ENCODE results near the gene GIMAP4.
"Not testable (repeated sequence)": the region's sequence is repeated elsewhere in the genome, so short reads cannot be mapped to it uniquely, and the experiment has no call there.

GIMAP4 gene

GRCh38 chr7:150567169-150567568, at the start of gene GIMAP4:
Gene GIMAP4, plus strand, starts transcription at chr7:150567390. Its CDS starts 2,512 bp downstream, at chr7:150569902.
- no peak for DNase-seq (ENCODE audit: low spot score)

GRCh38 chr7:150519310-150519709, 47.9 kb upstream of the GIMAP4 start:
- DNase-seq (ENCODE audit: low spot score), result no peak

- no peak for DNase-seq (ENCODE audit: low spot score)
Measured at GRCh38 chr7:150520145-150520544, 47.0 kb upstream of the GIMAP4 start.

GRCh38 chr7:150522931-150523330, 44.3 kb upstream of the GIMAP4 start:
- not testable (repeated sequence) for DNase-seq (ENCODE audit: low spot score)

GRCh38 chr7:150524018-150524417, 43.2 kb upstream of the GIMAP4 start:
- no peak for DNase-seq (ENCODE audit: low spot score)

GRCh38 chr7:150531704-150532103, 35.5 kb upstream of the GIMAP4 start:
- DNase-seq (ENCODE audit: low spot score), result no peak

GRCh38 chr7:150538259-150538658, 28.9 kb upstream of the GIMAP4 start:
- no peak for DNase-seq (ENCODE audit: low spot score)

GRCh38 chr7:150553163-150553562, 14.0 kb upstream of the GIMAP4 start:
- no peak for DNase-seq (ENCODE audit: low spot score)

GRCh38 chr7:150556521-150557138, 10.6 kb upstream of the GIMAP4 start:
- no peak for DNase-seq (ENCODE audit: low spot score)

- no peak for DNase-seq (ENCODE audit: low spot score)
Measured at GRCh38 chr7:150560486-150560885, 6.7 kb upstream of the GIMAP4 start.

- DNase-seq (ENCODE audit: low spot score), result no peak
Measured at GRCh38 chr7:150562919-150563318, 4.3 kb upstream of the GIMAP4 start.

- DNase-seq (ENCODE audit: low spot score), result no peak
Measured at GRCh38 chr7:150564006-150564405, 3.2 kb upstream of the GIMAP4 start.

GRCh38 chr7:150564566-150564965, 2.6 kb upstream of the GIMAP4 start:
- DNase-seq (ENCODE audit: low spot score), result no peak

- DNase-seq (ENCODE audit: low spot score), result no peak
Measured at GRCh38 chr7:150565239-150565638, 2.0 kb upstream of the GIMAP4 start.

- DNase-seq (ENCODE audit: low spot score), result no peak
Measured at GRCh38 chr7:150566123-150566522, 1.1 kb upstream of the GIMAP4 start.

- no peak for DNase-seq (ENCODE audit: low spot score)
Measured at GRCh38 chr7:150566572-150566971, 618 bp upstream of the GIMAP4 start.

GRCh38 chr7:150567871-150568301, 696 bp downstream of the GIMAP4 start:
- no peak for DNase-seq (ENCODE audit: low spot score)

GRCh38 chr7:150568714-150569113, 1.5 kb downstream of the GIMAP4 start:
- no peak for DNase-seq (ENCODE audit: low spot score)

- DNase-seq (ENCODE audit: low spot score), result no peak
Measured at GRCh38 chr7:150569245-150569955, 2.2 kb downstream of the GIMAP4 start.

- DNase-seq (ENCODE audit: low spot score), result no peak
Measured at GRCh38 chr7:150570556-150571465, 3.6 kb downstream of the GIMAP4 start.

- no peak for DNase-seq (ENCODE audit: low spot score)
Measured at GRCh38 chr7:150572496-150572895, 5.3 kb downstream of the GIMAP4 start.

- not testable (repeated sequence) for DNase-seq (ENCODE audit: low spot score)
Measured at GRCh38 chr7:150579979-150580637, 12.9 kb downstream of the GIMAP4 start.
